Activated CD8-positive, alpha-beta T cell treated with anti-CD3 and anti-CD28 coated beads, Interleukin-2, amount 10 ng/mL, durations not matched to agents 7 days and 5 days (primary cell): ENCODE results near the gene BLOC1S4. TPM values are rescaled to one million over a fixed set of nuclear protein-coding genes. Genes with fewer than 3 reads are reported as not detected.
"Not testable (repeated sequence)": the region's sequence is repeated elsewhere in the genome, so short reads cannot be mapped to it uniquely, and the experiment has no call there.

ENCODE experiments used
- ATAC-seq: fragments of 150-1000 bp; cut with Tn5 transposase; one replicate; pipeline ENCODE4 v1.10.0; 2021; ENCODE audit warnings: moderate library complexity
- CTCF ChIA-PET: fragments of 350-600 bp; sonication (Branson Sonifier 250); formaldehyde crosslinking; loops from one replicate; lab custom pipeline; 2021; ENCODE audit warnings: antibody characterized with exemption; lab: Charles Lee
- POLR2A ChIA-PET: fragments of 350-600 bp; sonication (Branson Sonifier 250); formaldehyde crosslinking; loops from one replicate; lab custom pipeline; 2021; ENCODE audit warnings: antibody characterized with exemption; lab: Charles Lee
- DNase-seq: peaks from one replicate; pipeline ENCODE4 v3.0.0-alpha.2; 2020
- H3K27ac Mint-ChIP-seq: one replicate; pipeline ENCODE4 v1.8.0; 2021; ENCODE audit warnings: mild to moderate bottlenecking, mixed read lengths
- H3K27me3 Mint-ChIP-seq: one replicate; pipeline ENCODE4 v1.8.0; 2021; ENCODE audit warnings: low read depth, mixed read lengths
- H3K36me3 Mint-ChIP-seq: one replicate; pipeline ENCODE4 v1.8.0; 2021; ENCODE audit warnings: low read depth, mixed read lengths
- H3K4me1 Mint-ChIP-seq: one replicate; pipeline ENCODE4 v1.8.0; 2021; ENCODE audit warnings: low read depth, mixed read lengths
- H3K4me3 Mint-ChIP-seq: one replicate; pipeline ENCODE4 v1.8.0; 2021; ENCODE audit warnings: mild to moderate bottlenecking, mixed read lengths
- H3K9me3 Mint-ChIP-seq: one replicate; pipeline ENCODE4 v1.8.0; 2022; ENCODE audit warnings: mixed read lengths; ENCODE audit not compliant: insufficient read depth
- total RNA-seq, 2 experiments: library from RNA; stranded (reverse); gene quantifications; one replicate each; pipeline ENCODE4 v1.2.3, GENCODE V29; 2021

Gene BLOC1S4
- 10 to 100 TPM; 19.6 to 21.5 TPM for total RNA-seq

- Mint-ChIP-seq H3K9me3 (peaks cover 10% of the 10 kb centered on the region), H3K4me1 (peaks cover 35% of the 10 kb centered on the region), H3K4me3 (peak within 1 kb of the TSS; percentile 91), H3K27me3 (no peaks in the 10 kb centered on the region), H3K36me3 (peaks cover 14% of the 10 kb centered on the region), H3K27ac (peak within 1 kb of the TSS; percentile 97)
- DNase-seq (peak; percentile 92), ATAC-seq (peak; percentile 83)
- POLR2A ChIA-PET = interaction anchor here (0.6 to 3.1 kb wide), 13 partner anchors 9 to 355 kb away, joined by 3 to 39 read pairs (median 5); partner anchors contain the start of genes MRFAP1 and TBC1D14
- CTCF ChIA-PET = interaction anchor here (0.6 to 22.2 kb wide), 20 partner anchors 9 to 355 kb away, joined by 3 to 354 read pairs (median 4); partner anchors contain the start of genes KIAA0232, TADA2B and TBC1D14
Observed at GRCh38 chr4:6716018-6716911, at the start of gene BLOC1S4. BLOC1S4 (plus strand) TSS chr4:6716174; CDS start chr4:6716210, 36 bp downstream.

DNA sequence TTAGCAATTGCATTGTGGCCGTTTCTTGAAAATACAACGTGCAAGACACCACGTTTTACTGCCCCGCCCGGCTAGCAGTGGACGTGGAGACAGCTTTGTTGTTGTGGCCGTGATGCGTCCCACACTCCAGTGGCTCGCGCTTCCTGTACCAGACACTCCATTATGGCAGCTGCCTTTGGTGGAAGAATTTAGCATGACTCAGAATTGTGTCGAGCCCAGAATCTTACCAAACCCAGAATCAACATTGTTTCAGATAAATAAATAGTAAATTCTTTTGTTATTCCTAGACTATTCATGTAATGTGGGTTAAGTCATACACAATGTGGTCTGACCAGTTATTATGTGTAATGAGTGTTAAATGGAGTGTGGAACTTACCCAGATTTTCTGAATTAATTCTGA lies 47.6 kb upstream of the BLOC1S4 start:
- Mint-ChIP-seq H3K36me3 (peaks cover 4% of the 10 kb centered on the region), H3K4me1 (peaks cover 4% of the 10 kb centered on the region), H3K27ac (no peak overlapping the region), H3K27me3 (peaks cover 3% of the 10 kb centered on the region), H3K4me3 (no peak overlapping the region), H3K9me3 (no peaks in the 10 kb centered on the region)
- DNase-seq (no peak), ATAC-seq (no peak)
- POLR2A ChIA-PET = no interaction called here
- CTCF ChIA-PET = interaction anchor here (11.2 kb wide), 1 partner anchor 41 kb away, joined by 354 read pairs; the partner anchor contains the start of genes BLOC1S4 and MRFAP1L1

DNA sequence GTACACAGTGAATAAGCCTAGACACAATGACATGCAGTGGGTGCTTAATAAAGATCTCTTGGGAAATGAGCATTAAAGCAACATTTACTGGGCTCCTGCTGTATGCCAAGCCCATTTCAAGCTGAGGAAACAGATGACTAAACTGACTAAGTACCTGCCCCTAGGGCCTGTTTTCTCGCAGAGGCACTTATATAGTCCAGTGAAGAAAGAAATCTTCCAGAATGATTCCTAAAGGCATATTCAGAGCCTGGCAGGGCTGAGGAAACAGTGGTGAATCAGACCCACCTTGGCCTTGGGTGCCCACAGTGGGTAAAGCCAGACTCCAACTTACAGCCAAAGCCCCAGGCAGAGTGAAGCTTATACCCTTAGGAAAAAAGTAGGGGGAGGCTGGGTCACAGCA lies 44.3 kb upstream of the BLOC1S4 start:
- Mint-ChIP-seq H3K36me3 (peaks cover 29% of the 10 kb centered on the region), H3K4me1 (peaks cover 26% of the 10 kb centered on the region), H3K27me3 (no peaks in the 10 kb centered on the region), H3K9me3 (no peaks in the 10 kb centered on the region), H3K4me3 (no peak overlapping the region), H3K27ac (no peak overlapping the region)
- ATAC-seq (no peak), DNase-seq (no peak)
- ChIA-PET CTCF (interaction anchor here (11.2 kb wide), 1 partner anchor 38 kb away, joined by 354 read pairs; the partner anchor contains the start of genes BLOC1S4 and MRFAP1L1), POLR2A (interaction anchor here (0.6 kb wide), 1 partner anchor 96 kb away, joined by 3 read pairs; no protein-coding TSS in a partner anchor)

GRCh38 chr4:6672131-6672530 lies 43.8 kb upstream of the BLOC1S4 start:
- H3K27me3 Mint-ChIP-seq = no peaks in the 10 kb centered on the region
- POLR2A ChIA-PET = interaction anchor here (0.6 to 3.8 kb wide), 2 partner anchors 31 to 97 kb away, joined by 3 to 65 read pairs; partner anchors contain the start of gene MRFAP1
- peaks cover 34% of the 10 kb centered on the region for H3K36me3 Mint-ChIP-seq
- CTCF ChIA-PET = interaction anchor here (11.2 kb wide), 1 partner anchor 38 kb away, joined by 354 read pairs; the partner anchor contains the start of genes BLOC1S4 and MRFAP1L1
- H3K27ac Mint-ChIP-seq = no peak overlapping the region
- H3K4me3 Mint-ChIP-seq = no peak overlapping the region
- peaks cover 31% of the 10 kb centered on the region for H3K4me1 Mint-ChIP-seq
- ATAC-seq (no peak), DNase-seq (no peak)
- no peaks in the 10 kb centered on the region for H3K9me3 Mint-ChIP-seq

- ChIA-PET POLR2A (interaction anchor here (1.0 to 6.1 kb wide), 14 partner anchors 9 to 393 kb away, joined by 3 to 87 read pairs (median 14); partner anchors contain the start of genes BLOC1S4, MRFAP1, MRFAP1L1 and S100P), CTCF (interaction anchor here (1.2 to 11.2 kb wide), 4 partner anchors 23 to 201 kb away, joined by 7 to 354 read pairs (median 54); partner anchors contain the start of genes BLOC1S4, MRFAP1, MRFAP1L1 and S100P)
- H3K9me3 Mint-ChIP-seq, H3K4me3 Mint-ChIP-seq, H3K27me3 Mint-ChIP-seq, ATAC-seq, DNase-seq: not testable (repeated sequence)
- Mint-ChIP-seq H3K27ac (peak overlapping the region; percentile 100), H3K4me1 (peaks cover 36% of the 10 kb centered on the region), H3K36me3 (peaks cover 39% of the 10 kb centered on the region)
Observed at GRCh38 chr4:6672541-6673190, 43.3 kb upstream of the BLOC1S4 start.

DNA sequence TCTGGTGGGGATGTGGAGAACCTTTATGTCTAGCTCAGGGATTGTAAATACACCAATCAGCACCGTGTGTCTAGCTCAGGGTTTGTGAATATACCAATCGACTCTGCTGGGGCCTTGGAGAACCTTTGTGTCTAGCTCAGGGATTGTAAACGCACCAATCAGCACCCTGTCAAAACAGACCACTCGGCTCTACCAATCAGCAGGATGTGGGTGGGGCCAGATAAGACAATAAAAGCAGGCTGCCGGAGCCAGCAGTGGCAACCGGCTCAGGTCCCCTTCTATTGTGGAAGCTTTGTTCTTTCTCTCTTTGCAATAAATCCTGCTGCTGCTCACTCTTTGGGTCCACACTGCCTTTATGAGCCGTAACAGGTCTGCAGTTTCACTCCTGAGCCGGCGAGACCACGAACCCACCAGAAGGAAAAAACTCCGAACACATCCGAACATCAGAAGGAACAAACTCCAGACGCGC lies 42.7 kb upstream of the BLOC1S4 start:
- ChIA-PET CTCF (interaction anchor here (0.6 to 11.2 kb wide), 7 partner anchors 9 to 201 kb away, joined by 3 to 354 read pairs (median 7); partner anchors contain the start of genes BLOC1S4, MRFAP1, MRFAP1L1 and S100P), POLR2A (interaction anchor here (0.6 to 6.1 kb wide), 18 partner anchors 10 to 395 kb away, joined by 3 to 87 read pairs (median 8); partner anchors contain the start of genes BLOC1S4, GRPEL1, MRFAP1 and MRFAP1L1)
- peak; percentile 59 for DNase-seq
- H3K9me3 Mint-ChIP-seq, H3K27me3 Mint-ChIP-seq: not testable (repeated sequence)
- peaks cover 42% of the 10 kb centered on the region for H3K36me3 Mint-ChIP-seq
- peak overlapping the region; percentile 94 for H3K4me3 Mint-ChIP-seq
- peak overlapping the region; percentile 100 for H3K27ac Mint-ChIP-seq
- peak; percentile 6 for ATAC-seq
- H3K4me1 Mint-ChIP-seq = peaks cover 38% of the 10 kb centered on the region

DNA sequence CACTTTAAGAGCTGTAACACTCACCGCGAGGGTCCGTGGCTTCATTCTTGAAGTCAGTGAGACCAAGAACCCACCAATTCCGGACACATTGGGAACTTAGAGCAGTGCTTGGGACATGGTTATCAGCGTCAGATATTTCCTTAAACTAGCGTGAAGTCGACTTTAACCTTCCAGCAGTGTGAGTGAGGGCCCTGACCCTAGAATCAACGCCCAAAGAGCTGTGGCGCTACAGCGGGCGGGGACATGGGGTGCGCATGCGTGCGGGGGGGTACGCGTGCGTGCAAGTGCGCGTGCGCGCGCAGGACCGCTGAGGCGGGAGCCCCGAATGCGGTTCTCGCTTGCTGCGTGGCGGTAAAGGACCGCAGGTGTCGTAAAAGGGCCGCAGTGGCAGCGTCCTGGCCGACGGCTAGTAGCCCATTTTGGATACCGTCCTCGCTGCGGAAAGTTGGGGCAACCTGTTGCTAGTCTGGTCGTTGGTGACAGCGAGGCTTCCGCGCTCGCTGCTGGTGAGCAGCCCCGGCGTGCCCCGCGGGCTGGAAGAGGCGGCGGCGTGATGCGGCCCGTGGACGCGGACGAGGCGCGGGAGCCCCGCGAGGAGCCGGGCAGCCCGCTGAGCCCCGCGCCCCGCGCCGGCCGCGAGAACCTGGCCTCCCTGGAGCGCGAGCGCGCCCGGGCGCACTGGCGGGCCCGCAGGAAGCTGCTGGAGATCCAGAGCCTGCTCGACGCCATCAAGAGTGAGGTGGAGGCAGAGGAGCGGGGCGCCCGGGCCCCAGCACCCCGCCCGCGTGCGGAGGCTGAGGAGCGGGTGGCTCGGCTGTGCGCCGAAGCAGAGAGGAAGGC lies 42.1 kb upstream of the BLOC1S4 start:
- ChIA-PET POLR2A (interaction anchor here (0.6 to 6.1 kb wide), 28 partner anchors 10 to 939 kb away, joined by 3 to 87 read pairs (median 4); partner anchors contain the start of genes BLOC1S4, GRPEL1, MAN2B2 and MRFAP1), CTCF (interaction anchor here (0.6 to 11.2 kb wide), 22 partner anchors 9 to 408 kb away, joined by 3 to 354 read pairs (median 4); partner anchors contain the start of genes BLOC1S4, MRFAP1, MRFAP1L1 and S100P)
- H3K4me3 Mint-ChIP-seq = peak overlapping the region; percentile 94
- H3K27ac Mint-ChIP-seq = peak overlapping the region; percentile 100
- peak; percentile 75 for ATAC-seq
- peaks cover 45% of the 10 kb centered on the region for H3K4me1 Mint-ChIP-seq
- H3K9me3 Mint-ChIP-seq = no peaks in the 10 kb centered on the region
- DNase-seq = peak; percentile 96
- peaks cover 49% of the 10 kb centered on the region for H3K36me3 Mint-ChIP-seq
- no peaks in the 10 kb centered on the region for H3K27me3 Mint-ChIP-seq

- H3K4me1 Mint-ChIP-seq = peaks cover 49% of the 10 kb centered on the region
- no peaks in the 10 kb centered on the region for H3K27me3 Mint-ChIP-seq
- H3K4me3 Mint-ChIP-seq = peak overlapping the region; percentile 94
- DNase-seq (peak; percentile 82), ATAC-seq (peak; percentile 50)
- H3K36me3 Mint-ChIP-seq = peaks cover 54% of the 10 kb centered on the region
- ChIA-PET CTCF (interaction anchor here (0.6 to 11.2 kb wide), 27 partner anchors 9 to 407 kb away, joined by 3 to 354 read pairs (median 4); partner anchors contain the start of genes BLOC1S4, MRFAP1, MRFAP1L1 and S100P), POLR2A (interaction anchor here (0.6 to 6.1 kb wide), 17 partner anchors 10 to 940 kb away, joined by 3 to 87 read pairs (median 8); partner anchors contain the start of genes BLOC1S4, GRPEL1, MRFAP1 and MRFAP1L1)
- H3K9me3 Mint-ChIP-seq = no peaks in the 10 kb centered on the region
- H3K27ac Mint-ChIP-seq = peak overlapping the region; percentile 100
Observed at GRCh38 chr4:6674500-6675149, 41.3 kb upstream of the BLOC1S4 start.

DNA sequence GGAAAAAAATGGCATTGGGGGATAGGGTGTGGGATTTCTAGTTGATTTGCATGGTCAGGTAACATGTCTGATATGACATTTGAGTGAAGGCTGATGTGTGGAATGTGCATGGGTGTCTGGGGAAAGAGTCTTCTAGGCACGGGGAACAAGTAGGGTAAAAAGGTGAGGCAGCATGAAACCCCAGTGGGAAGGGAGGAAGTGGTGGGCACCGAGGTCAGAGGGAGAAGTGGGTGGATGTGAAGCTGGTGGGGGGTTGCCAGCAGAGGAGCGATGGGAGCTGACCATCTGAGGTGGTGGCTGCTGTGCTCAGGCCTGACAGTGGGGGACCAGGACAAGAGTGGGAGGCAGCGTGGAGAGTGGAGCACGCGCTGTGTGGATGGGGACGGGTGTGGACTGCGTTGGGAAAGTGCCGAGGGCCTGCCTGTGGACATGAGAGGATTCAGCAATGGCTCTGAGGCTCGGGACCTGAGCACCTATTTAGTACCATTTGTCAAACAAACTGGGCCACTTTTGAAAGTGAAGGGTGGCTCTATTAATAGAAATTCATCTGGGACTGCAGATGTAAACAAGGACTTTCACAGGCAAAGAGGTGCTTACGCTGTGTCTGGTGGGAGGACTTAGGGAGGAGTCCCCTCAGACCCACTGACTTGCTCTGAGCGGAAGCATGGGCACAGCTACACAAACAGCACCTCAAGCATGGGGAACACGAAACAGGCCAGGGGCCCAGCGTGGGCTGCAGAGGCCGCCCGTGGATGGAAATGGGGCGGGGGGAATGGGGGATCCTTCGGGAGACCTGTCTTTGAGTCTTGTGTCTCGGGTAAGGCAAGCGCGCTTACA lies 39.0 kb upstream of the BLOC1S4 start:
- peak overlapping the region; percentile 100 for H3K27ac Mint-ChIP-seq
- H3K4me3 Mint-ChIP-seq = peak overlapping the region; percentile 94
- no peaks in the 10 kb centered on the region for H3K9me3 Mint-ChIP-seq
- H3K36me3 Mint-ChIP-seq = peaks cover 78% of the 10 kb centered on the region
- CTCF ChIA-PET = interaction anchor here (0.9 to 11.2 kb wide), 6 partner anchors 11 to 196 kb away, joined by 3 to 354 read pairs (median 60); partner anchors contain the start of genes BLOC1S4, MRFAP1, MRFAP1L1 and S100P
- ATAC-seq (no peak), DNase-seq (no peak)
- H3K27me3 Mint-ChIP-seq = no peaks in the 10 kb centered on the region
- H3K4me1 Mint-ChIP-seq = peaks cover 65% of the 10 kb centered on the region
- POLR2A ChIA-PET = interaction anchor here (1.3 to 6.1 kb wide), 5 partner anchors 13 to 40 kb away, joined by 3 to 87 read pairs (median 65); partner anchors contain the start of genes BLOC1S4, MRFAP1L1 and S100P
